Astrocyte (in vitro differentiated cells and primary cell): Measurements from ENCODE around the gene AMOTL2. TPM values are rescaled to one million over a fixed set of nuclear protein-coding genes. Genes with fewer than 3 reads are reported as not detected.

ENCODE experiments used
- DNase-seq: peaks from one replicate; pipeline ENCODE4 v3.0.0-alpha.2; 2010; ENCODE audit warnings: low read depth
- FAIRE-seq: peaks from 2 replicates; lab custom pipeline; 2011; peaks lifted over from hg19 to GRCh38; lab: Jason Lieb, UNC
- H2AFZ ChIP-seq: 2 replicates; pipeline ENCODE4 v1.6.0; 2012; ENCODE audit warnings: low read depth, low read length, inconsistent platforms
- H3K27ac ChIP-seq: 2 replicates; pipeline ENCODE4 v1.5.1; 2011; ENCODE audit warnings: low read depth, low read length, inconsistent platforms
- H3K27me3 ChIP-seq: 2 replicates; pipeline ENCODE4 v1.6.0; 2011; ENCODE audit warnings: low read length, inconsistent platforms; ENCODE audit not compliant: insufficient read depth
- H3K36me3 ChIP-seq: 2 replicates; pipeline ENCODE4 v1.5.1; 2011; ENCODE audit warnings: low read length, inconsistent platforms; ENCODE audit not compliant: insufficient read depth
- H3K4me1 ChIP-seq: 2 replicates; pipeline ENCODE4 v1.5.1; 2011; ENCODE audit warnings: low read length, inconsistent platforms; ENCODE audit not compliant: insufficient read depth
- H3K4me2 ChIP-seq: 2 replicates; pipeline ENCODE4 v1.6.0; 2012; ENCODE audit warnings: low read length, inconsistent platforms
- H3K4me3 ChIP-seq: 2 replicates; pipeline ENCODE4 v1.5.1; 2011; ENCODE audit warnings: low read depth, mild to moderate bottlenecking, low read length, inconsistent platforms; ENCODE audit not compliant: insufficient read depth
- H3K79me2 ChIP-seq: 2 replicates; pipeline ENCODE4 v1.6.0; 2012; ENCODE audit warnings: mild to moderate bottlenecking, low read length, inconsistent platforms; ENCODE audit not compliant: insufficient read depth
- H3K9ac ChIP-seq: 2 replicates; pipeline ENCODE4 v1.6.0; 2012; ENCODE audit warnings: mild to moderate bottlenecking, low read length, inconsistent platforms
- H3K9me3 ChIP-seq: 2 replicates; pipeline ENCODE4 v1.5.1; 2012; ENCODE audit warnings: low read depth, mild to moderate bottlenecking, low read length, inconsistent platforms; ENCODE audit not compliant: insufficient read depth
- H4K20me1 ChIP-seq: 2 replicates; pipeline ENCODE4 v1.6.0; 2012; ENCODE audit warnings: low read length, inconsistent platforms; ENCODE audit not compliant: insufficient read depth
- H3K27ac Mint-ChIP-seq: one replicate; pipeline ENCODE4 v1.8.0; 2021; ENCODE audit warnings: mild to moderate bottlenecking, mixed read lengths; ENCODE audit not compliant: unreplicated experiment
- H3K27me3 Mint-ChIP-seq: one replicate; pipeline ENCODE4 v1.8.0; 2021; ENCODE audit warnings: low read depth, mixed read lengths; ENCODE audit not compliant: unreplicated experiment
- H3K36me3 Mint-ChIP-seq: one replicate; pipeline ENCODE4 v1.8.0; 2021; ENCODE audit warnings: low read depth, mixed read lengths; ENCODE audit not compliant: unreplicated experiment
- H3K4me1 Mint-ChIP-seq: one replicate; pipeline ENCODE4 v1.8.0; 2021; ENCODE audit warnings: low read depth, mixed read lengths; ENCODE audit not compliant: unreplicated experiment
- H3K4me3 Mint-ChIP-seq: one replicate; pipeline ENCODE4 v1.8.0; 2021; ENCODE audit warnings: mild to moderate bottlenecking, moderate library complexity, mixed read lengths; ENCODE audit not compliant: unreplicated experiment
- H3K9me3 Mint-ChIP-seq: one replicate; pipeline ENCODE4 v1.8.0; 2021; ENCODE audit warnings: mild to moderate bottlenecking, mixed read lengths; ENCODE audit not compliant: unreplicated experiment
- EZH2 ChIP-seq: IDR thresholded peaks from 2 replicates; pipeline ENCODE4 v1.6.1; 2012; ENCODE audit warnings: mild to moderate bottlenecking, low read length, inconsistent platforms; ENCODE audit not compliant: insufficient read depth
- total RNA-seq: library from RNA; stranded (reverse); gene quantifications from 2 replicates; pipeline ENCODE4 v1.2.1, GENCODE V29; 2021
- TF ChIP-seq, protein P1 (sequence below): IDR thresholded peaks from 2 replicates; pipeline ENCODE4 v1.5.1; 2011; ENCODE audit warnings: low read depth, mild to moderate bottlenecking, inconsistent platforms, low read length, moderate library complexity; ENCODE audit not compliant: insufficient read depth

Gene AMOTL2
- total RNA-seq, 1 donor from 2014 or later: 197 TPM

DNA sequence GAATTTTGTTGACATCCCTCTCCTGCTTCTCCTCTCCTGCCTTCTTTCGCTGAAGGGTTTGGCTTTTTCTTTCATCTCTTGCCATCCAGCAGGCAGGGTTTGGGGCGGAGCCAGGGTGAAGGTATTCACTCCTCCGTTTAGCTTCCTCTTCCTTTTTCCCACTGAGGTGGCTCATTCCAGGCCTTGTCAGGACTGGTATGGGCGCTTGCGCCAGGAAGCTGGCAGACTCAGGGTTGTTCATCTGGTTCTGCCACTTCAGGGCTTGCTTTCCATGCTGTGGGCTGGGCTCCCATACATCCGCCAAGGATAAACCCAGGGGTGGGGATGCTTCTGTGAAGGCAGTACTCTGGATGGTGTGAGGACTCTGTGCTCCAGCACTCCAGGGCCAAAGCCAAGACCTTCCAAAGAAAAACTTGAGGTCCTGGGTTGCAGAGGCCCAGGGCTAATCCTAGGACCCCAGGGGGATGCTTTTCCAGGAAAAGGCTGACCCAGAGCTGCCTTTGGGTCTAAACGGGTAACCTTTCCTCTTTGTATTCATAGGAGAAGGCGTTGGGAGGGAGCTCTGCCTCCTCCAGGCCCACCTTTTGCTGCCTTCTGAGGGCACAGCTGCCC lies 7.7 kb upstream of the AMOTL2 start:
- Histone ChIP-seq H4K20me1 (no peaks in the 10 kb centered on the region), H3K79me2 (no peaks in the 10 kb centered on the region), H3K4me1 (no peaks in the 10 kb centered on the region), H3K36me3 (no peaks in the 10 kb centered on the region), H2AFZ (no peak overlapping the region), H3K4me3 (no peak overlapping the region), H3K4me2 (no peak overlapping the region), H3K9me3 (no peaks in the 10 kb centered on the region), H3K27me3 (peaks cover 2% of the 10 kb centered on the region), H3K9ac (no peak overlapping the region), H3K27ac (no peak overlapping the region)
- TF ChIP-seq, protein P1, sequence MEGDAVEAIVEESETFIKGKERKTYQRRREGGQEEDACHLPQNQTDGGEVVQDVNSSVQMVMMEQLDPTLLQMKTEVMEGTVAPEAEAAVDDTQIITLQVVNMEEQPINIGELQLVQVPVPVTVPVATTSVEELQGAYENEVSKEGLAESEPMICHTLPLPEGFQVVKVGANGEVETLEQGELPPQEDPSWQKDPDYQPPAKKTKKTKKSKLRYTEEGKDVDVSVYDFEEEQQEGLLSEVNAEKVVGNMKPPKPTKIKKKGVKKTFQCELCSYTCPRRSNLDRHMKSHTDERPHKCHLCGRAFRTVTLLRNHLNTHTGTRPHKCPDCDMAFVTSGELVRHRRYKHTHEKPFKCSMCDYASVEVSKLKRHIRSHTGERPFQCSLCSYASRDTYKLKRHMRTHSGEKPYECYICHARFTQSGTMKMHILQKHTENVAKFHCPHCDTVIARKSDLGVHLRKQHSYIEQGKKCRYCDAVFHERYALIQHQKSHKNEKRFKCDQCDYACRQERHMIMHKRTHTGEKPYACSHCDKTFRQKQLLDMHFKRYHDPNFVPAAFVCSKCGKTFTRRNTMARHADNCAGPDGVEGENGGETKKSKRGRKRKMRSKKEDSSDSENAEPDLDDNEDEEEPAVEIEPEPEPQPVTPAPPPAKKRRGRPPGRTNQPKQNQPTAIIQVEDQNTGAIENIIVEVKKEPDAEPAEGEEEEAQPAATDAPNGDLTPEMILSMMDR: no peak
- no peak for TF ChIP-seq EZH2
- Mint-ChIP-seq H3K27me3 (peaks cover 6% of the 10 kb centered on the region), H3K4me3 (no peak overlapping the region), H3K27ac (no peak overlapping the region), H3K36me3 (no peaks in the 10 kb centered on the region), H3K4me1 (no peaks in the 10 kb centered on the region), H3K9me3 (peaks cover 3% of the 10 kb centered on the region)
- FAIRE-seq: no peak
- DNase-seq: no peak

DNA sequence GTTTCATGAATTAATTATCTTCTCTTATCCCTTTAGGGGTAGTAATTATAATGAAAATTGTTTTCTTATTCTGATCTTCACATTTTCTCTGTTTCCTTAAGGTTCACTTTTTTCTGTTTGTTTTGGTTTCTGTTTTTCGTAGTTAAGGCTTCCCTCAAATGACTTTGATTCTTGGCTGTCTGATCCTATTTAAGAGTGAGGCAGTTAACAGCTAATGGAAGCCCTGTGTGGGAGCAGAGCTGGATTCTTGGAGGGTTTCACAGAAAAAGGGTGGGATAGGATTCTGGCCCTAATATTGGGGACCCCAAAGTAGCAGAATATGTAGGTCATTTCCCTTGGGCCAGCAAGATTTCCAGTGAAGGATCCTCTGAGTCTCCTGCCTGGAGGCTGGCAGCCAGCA lies 6.8 kb upstream of the AMOTL2 start:
- Mint-ChIP-seq H3K36me3 (no peaks in the 10 kb centered on the region), H3K27ac (no peak overlapping the region), H3K9me3 (peaks cover 3% of the 10 kb centered on the region), H3K27me3 (peaks cover 11% of the 10 kb centered on the region), H3K4me3 (no peak overlapping the region), H3K4me1 (no peaks in the 10 kb centered on the region)
- Histone ChIP-seq H3K27ac (no peak overlapping the region), H3K9me3 (no peaks in the 10 kb centered on the region), H3K79me2 (no peaks in the 10 kb centered on the region), H3K4me3 (no peak overlapping the region), H3K36me3 (no peaks in the 10 kb centered on the region), H3K9ac (no peak overlapping the region), H3K4me1 (no peaks in the 10 kb centered on the region), H3K4me2 (no peak overlapping the region), H2AFZ (no peak overlapping the region), H4K20me1 (no peaks in the 10 kb centered on the region), H3K27me3 (peaks cover 2% of the 10 kb centered on the region)
- TF ChIP-seq EZH2: no peak
- TF ChIP-seq, protein P1: no peak
- DNase-seq (no peak), FAIRE-seq (no peak)

DNA sequence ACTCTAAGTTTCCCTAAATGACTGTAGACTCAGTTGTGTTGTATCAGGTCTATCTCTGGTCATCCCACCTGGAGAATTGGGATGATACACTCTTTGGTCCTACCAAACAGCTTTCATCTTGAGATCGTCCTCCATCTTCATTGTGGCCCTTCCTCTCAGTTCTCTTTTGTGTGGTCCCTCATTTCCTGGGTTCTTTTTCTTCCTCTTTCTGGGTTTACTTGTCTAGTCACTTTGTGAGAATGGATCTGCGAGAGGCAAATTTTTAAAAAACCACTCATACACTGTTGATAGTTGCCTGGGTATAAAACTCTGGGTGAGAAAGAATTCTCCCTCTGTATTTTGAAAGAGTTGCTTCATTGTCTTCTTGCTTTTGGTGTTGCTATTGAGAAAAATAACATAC lies 6.0 kb upstream of the AMOTL2 start:
- H3K27me3 ChIP-seq: peaks cover 2% of the 10 kb centered on the region
- DNase-seq (no peak), FAIRE-seq (no peak)
- peaks cover 3% of the 10 kb centered on the region for H3K4me1 ChIP-seq
- H3K9ac ChIP-seq: no peak overlapping the region
- Mint-ChIP-seq H3K9me3 (peaks cover 3% of the 10 kb centered on the region), H3K4me1 (peaks cover 8% of the 10 kb centered on the region), H3K4me3 (no peak overlapping the region), H3K27me3 (peaks cover 11% of the 10 kb centered on the region), H3K27ac (no peak overlapping the region), H3K36me3 (no peaks in the 10 kb centered on the region)
- H3K27ac ChIP-seq: no peak overlapping the region
- no peaks in the 10 kb centered on the region for H4K20me1 ChIP-seq
- no peak overlapping the region for H3K4me2 ChIP-seq
- no peaks in the 10 kb centered on the region for H3K9me3 ChIP-seq
- H3K4me3 ChIP-seq: no peak overlapping the region
- H3K79me2 ChIP-seq: no peaks in the 10 kb centered on the region
- no peak overlapping the region for H2AFZ ChIP-seq
- TF ChIP-seq, protein P1: no peak
- TF ChIP-seq EZH2: no peak
- H3K36me3 ChIP-seq: no peaks in the 10 kb centered on the region
